ENCODE data around the gene THEMIS2. TPM values are rescaled to one million over a fixed set of nuclear protein-coding genes. Genes with fewer than 3 reads are reported as not detected.

Gene THEMIS2
- total and polyA plus RNA-seq, 10 donors = 82.4 to 433 (median 239) TPM

DNA sequence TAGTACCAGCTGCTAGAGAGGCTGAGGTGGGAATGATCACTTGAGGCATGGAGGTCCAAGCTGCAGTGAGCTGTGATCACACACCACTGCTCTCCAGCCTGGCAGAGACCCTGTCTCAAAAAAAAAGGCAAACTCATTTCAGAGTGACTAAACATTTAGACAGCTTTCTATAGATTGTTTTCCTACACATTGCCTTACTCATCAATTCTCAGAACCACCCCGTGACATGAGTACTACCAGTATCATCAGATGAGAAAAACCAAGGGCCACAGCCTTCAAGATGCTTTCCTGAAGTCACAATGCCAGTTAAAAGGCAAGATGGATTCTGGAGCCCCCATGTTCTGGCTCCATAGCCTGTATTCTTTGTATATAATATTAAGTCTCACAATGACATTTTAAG, 40.1 kb downstream of the THEMIS2 start:
- TF ChIP-seq POLR2AphosphoS5 (IDR thresholded peaks at IDR 0.05) (no peak), POLR2A (IDR thresholded peaks at IDR 0.05) (no peak)
- TF ChIP-seq, protein P1, sequence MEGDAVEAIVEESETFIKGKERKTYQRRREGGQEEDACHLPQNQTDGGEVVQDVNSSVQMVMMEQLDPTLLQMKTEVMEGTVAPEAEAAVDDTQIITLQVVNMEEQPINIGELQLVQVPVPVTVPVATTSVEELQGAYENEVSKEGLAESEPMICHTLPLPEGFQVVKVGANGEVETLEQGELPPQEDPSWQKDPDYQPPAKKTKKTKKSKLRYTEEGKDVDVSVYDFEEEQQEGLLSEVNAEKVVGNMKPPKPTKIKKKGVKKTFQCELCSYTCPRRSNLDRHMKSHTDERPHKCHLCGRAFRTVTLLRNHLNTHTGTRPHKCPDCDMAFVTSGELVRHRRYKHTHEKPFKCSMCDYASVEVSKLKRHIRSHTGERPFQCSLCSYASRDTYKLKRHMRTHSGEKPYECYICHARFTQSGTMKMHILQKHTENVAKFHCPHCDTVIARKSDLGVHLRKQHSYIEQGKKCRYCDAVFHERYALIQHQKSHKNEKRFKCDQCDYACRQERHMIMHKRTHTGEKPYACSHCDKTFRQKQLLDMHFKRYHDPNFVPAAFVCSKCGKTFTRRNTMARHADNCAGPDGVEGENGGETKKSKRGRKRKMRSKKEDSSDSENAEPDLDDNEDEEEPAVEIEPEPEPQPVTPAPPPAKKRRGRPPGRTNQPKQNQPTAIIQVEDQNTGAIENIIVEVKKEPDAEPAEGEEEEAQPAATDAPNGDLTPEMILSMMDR (IDR thresholded peaks at IDR 0.05 in 8 of 11, conservative IDR thresholded peaks at IDR 0.05 in 3 of 11) = no peak
- Histone ChIP-seq H3K9me3 (peaks cover 0 to 10% (median 8%) of the 10 kb centered on the region in 8 donors), H3K27ac (peak overlapping the region in 1 of 8 donors; percentile 93), H3K36me3 (peaks cover 0 to 59% (median 43%) of the 10 kb centered on the region in 6 donors), H3K4me3 (no peak overlapping the region), H3K27me3 (replicated peaks in 1 of 7) (no peaks in the 10 kb centered on the region), H3K4me1 (peaks cover 4 to 31% (median 18%) of the 10 kb centered on the region in 6 donors)
- no peak for DNase-seq
- 80 to 97% (median 91%) methylated on average over 1 of the region's 1 CpG for WGBS, 5 donors
- intact Hi-C loops (cut with DNase I; ENCODE audit: low total_unique reads) = no loop called here

DNA sequence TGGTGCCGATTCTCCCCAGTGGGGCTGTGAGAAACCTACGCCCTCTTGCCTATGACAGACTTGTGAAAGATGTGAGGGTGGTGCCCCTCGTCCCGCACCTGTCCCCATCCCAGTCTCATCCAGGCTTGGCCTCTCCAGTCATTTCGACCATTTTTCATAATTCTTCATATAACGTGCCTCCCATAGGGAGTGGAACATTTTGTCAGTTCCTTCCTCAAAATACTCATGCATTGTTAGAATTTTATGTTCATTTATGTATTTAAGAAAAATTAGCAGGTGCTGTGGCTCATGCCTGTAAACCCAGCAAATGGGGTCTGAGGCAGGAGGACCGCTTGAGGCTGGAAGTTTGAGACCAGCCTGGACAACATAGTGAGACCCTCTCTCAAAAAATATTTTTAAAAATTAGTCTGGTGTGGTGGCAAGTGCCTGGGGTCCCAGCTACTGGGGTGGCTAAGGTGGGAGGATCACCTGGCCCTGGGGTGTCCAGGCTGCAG, 42.8 kb downstream of the THEMIS2 start:
- H3K4me1 ChIP-seq = peaks cover 4 to 31% (median 18%) of the 10 kb centered on the region in 6 donors
- TF ChIP-seq POLR2A (IDR thresholded peaks at IDR 0.05) = no peak
- TF ChIP-seq POLR2AphosphoS5 (IDR thresholded peaks at IDR 0.05) = no peak
- TF ChIP-seq, protein P1 (IDR thresholded peaks at IDR 0.05 in 8 of 11, conservative IDR thresholded peaks at IDR 0.05 in 3 of 11) = no peak
- H3K9me3 ChIP-seq = peaks cover 0 to 10% (median 8%) of the 10 kb centered on the region in 8 donors
- H3K4me3 ChIP-seq = peak overlapping the region in 6 of 8 donors; percentile 71 to 89 (median 78)
- no peak for DNase-seq
- intact Hi-C loops (cut with DNase I; ENCODE audit: low total_unique reads) = no loop called here
- H3K27me3 ChIP-seq (replicated peaks in 1 of 7) = no peaks in the 10 kb centered on the region
- 51 to 64% (median 63%) methylated on average over 7 of the region's 7 CpGs for WGBS, 5 donors
- peak overlapping the region; percentile 84 to 94 (median 88) for H3K27ac ChIP-seq
- H3K36me3 ChIP-seq = peaks cover 0 to 32% (median 23%) of the 10 kb centered on the region in 6 donors

DNA sequence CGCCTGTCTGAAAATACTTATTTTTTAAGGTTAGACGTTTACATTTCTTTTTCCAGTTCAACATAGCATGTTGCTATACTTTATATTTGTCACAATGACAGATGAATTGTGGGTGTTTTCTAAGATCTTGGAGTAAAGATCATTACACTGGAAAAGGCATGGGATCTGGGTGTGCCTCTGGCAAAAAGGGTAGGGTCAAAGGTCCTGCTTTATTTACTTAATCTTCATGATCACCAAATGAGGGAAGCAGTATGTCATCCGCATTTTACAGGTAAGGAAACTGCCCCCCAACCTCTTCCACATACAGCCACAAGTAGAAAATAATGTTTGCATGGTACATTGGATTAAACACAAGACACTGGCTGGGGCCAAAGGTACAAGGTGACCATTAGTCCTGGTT, 49.9 kb downstream of the THEMIS2 start:
- H3K36me3 ChIP-seq = no peaks in the 10 kb centered on the region
- 86 to 92% (median 87%) methylated on average over 3 of the region's 3 CpGs for WGBS, 5 donors
- H3K4me3 ChIP-seq = no peak overlapping the region
- H3K27me3 ChIP-seq (replicated peaks in 1 of 7) = no peaks in the 10 kb centered on the region
- TF ChIP-seq POLR2A (IDR thresholded peaks at IDR 0.05) (no peak), POLR2AphosphoS5 (IDR thresholded peaks at IDR 0.05) (no peak)
- TF ChIP-seq, protein P1 (IDR thresholded peaks at IDR 0.05 in 8 of 11, conservative IDR thresholded peaks at IDR 0.05 in 3 of 11) = no peak
- H3K4me1 ChIP-seq = no peaks in the 10 kb centered on the region
- DNase-seq = no peak
- intact Hi-C loops (cut with DNase I; ENCODE audit: low total_unique reads) = no loop called here
- H3K27ac ChIP-seq = no peak overlapping the region
- H3K9me3 ChIP-seq = no peaks in the 10 kb centered on the region

DNA sequence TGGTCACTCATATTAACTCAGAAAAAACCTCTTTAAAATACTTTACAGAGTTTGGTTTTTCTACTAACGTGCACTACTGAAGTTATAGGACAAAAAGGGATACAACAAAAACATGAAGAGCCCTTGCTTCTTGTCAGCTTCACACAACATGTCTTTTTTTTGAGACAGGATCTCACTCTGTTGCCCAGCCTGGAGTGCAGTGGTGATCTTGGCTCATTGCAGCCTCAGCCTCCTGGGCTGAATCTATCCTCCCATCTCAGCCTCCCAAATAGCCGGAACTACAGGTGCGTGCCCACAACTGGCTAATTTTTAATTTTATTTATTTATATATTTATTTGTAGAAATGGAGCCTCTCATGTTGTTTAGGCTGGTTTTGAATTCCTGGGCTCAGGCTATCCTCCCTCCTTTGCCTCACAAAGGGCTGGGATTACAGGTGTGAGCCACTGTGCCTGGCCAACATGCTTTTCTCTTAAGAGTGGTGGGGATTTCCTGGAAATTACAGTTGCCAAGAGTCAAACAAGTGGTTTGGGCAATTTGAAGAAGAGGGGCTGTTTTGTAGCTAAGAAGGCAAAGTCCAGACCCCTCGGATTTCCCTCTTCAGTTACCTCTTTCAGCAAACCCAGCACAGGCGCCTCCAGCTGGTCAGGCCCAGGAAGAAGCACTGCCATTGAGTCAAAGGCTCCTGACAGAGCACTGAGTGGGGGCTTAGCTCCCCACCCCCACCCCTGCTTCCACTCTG, 56.0 kb downstream of the THEMIS2 start:
- Histone ChIP-seq H3K36me3 (no peaks in the 10 kb centered on the region), H3K27me3 (replicated peaks in 1 of 7) (peaks cover 0 to 4% (median 0%) of the 10 kb centered on the region in 7 donors), H3K4me3 (no peak overlapping the region), H3K4me1 (peaks cover 0 to 13% (median 0%) of the 10 kb centered on the region in 6 donors), H3K27ac (no peak overlapping the region), H3K9me3 (no peaks in the 10 kb centered on the region)
- intact Hi-C loops (cut with DNase I; ENCODE audit: low total_unique reads) = no loop called here
- TF ChIP-seq, protein P1 (IDR thresholded peaks at IDR 0.05 in 8 of 11, conservative IDR thresholded peaks at IDR 0.05 in 3 of 11) = no peak
- no peak for TF ChIP-seq POLR2AphosphoS5 (IDR thresholded peaks at IDR 0.05)
- no peak for TF ChIP-seq POLR2A (IDR thresholded peaks at IDR 0.05)
- no peak for DNase-seq
- WGBS, 5 donors = 69 to 94% (median 72%) methylated on average over 5 of the region's 5 CpGs

Data from spleen (tissue), 11 donors.